Urinary bladder (tissue), 4 donors: Measurements from ENCODE around the gene HMGN2. TPM values are rescaled to one million over a fixed set of nuclear protein-coding genes. Genes with fewer than 3 reads are reported as not detected.

Experiments used
- DNase-seq: peaks from one replicate; pipeline ENCODE4 v3.0.0-alpha.2; 2015; ENCODE audit errors: extremely low spot score
- H3K27ac ChIP-seq: one replicate; pipeline ENCODE4 v1.5.1; 2013; ENCODE audit warnings: low read depth, mild to moderate bottlenecking, moderate library complexity
- H3K36me3 ChIP-seq: one replicate; pipeline ENCODE4 v1.6.1; 2013; ENCODE audit warnings: mild to moderate bottlenecking, moderate library complexity; ENCODE audit not compliant: insufficient read depth
- H3K4me1 ChIP-seq: one replicate; pipeline ENCODE4 v1.6.1; 2013; ENCODE audit warnings: mild to moderate bottlenecking, moderate library complexity; ENCODE audit not compliant: insufficient read depth
- H3K4me3 ChIP-seq: one replicate; pipeline ENCODE4 v1.5.1; 2013; ENCODE audit warnings: low read depth, low read length
- WGBS: extraction: QIAGEN DNeasy Blood & Tissue Kit; methylation state at CpG from one replicate; pipeline ENCODE4 v1.1.7; 2013; 5-methylcytosine and 5-hydroxymethylcytosine counted together
- polyA plus RNA-seq: library from polyadenylated mRNA; stranded (reverse); fragments of 200-250 nt; gene quantifications from one replicate; pipeline ENCODE4 v1.2.3, GENCODE V29; 2013
- total RNA-seq: library from RNA; depleted of rRNA; stranded (reverse); fragments of >200 nt; gene quantifications from one replicate; pipeline ENCODE4 v1.2.3, GENCODE V29; 2014
- donor health status: healthy with polysubstance abuse.
- donor health status: healthy.

HMGN2 gene
- total and polyA plus RNA-seq, 2 donors = 519 to 557 TPM

DNA sequence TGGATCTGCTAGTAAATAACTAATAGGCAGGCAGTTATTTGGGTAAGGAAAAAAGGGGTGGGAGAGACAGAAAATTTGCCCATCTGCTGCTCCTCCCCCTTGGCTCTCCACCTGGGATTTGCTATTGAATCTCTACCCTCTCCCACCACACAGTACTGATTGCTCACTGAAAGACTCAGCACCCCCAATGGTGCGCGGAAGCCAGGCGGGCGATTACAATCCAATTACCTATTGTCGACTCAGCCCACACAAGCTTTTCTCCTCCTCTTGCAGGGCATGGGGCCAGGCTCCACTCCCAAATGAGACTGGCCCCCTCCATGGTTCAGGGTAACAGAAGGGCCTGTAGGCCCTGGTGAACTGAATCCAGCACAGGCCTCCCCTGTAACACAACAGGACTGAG, 2.7 kb upstream of the HMGN2 start:
- Histone ChIP-seq H3K36me3 (peaks cover 2% of the 10 kb centered on the region), H3K27ac (no peak overlapping the region), H3K4me3 (no peak overlapping the region), H3K4me1 (no peaks in the 10 kb centered on the region)
- 91% methylated on average over 5 of the region's 5 CpGs for WGBS
- DNase-seq = no peak

GRCh38 chr1:26470878-26471497, 1.3 kb upstream of the HMGN2 start:
- DNase-seq = no peak
- Histone ChIP-seq H3K36me3 (peaks cover 3% of the 10 kb centered on the region), H3K4me3 (no peak overlapping the region), H3K27ac (no peak overlapping the region), H3K4me1 (no peaks in the 10 kb centered on the region)
- 39% methylated on average over 14 of the region's 14 CpGs for WGBS

GRCh38 chr1:26471498-26472319, 531 bp upstream of the HMGN2 start:
- H3K27ac ChIP-seq = no peak overlapping the region
- under 1% methylated on average over 52 of the region's 52 CpGs for WGBS
- no peaks in the 10 kb centered on the region for H3K4me1 ChIP-seq
- peak overlapping the region; percentile 86 for H3K4me3 ChIP-seq
- peaks cover 3% of the 10 kb centered on the region for H3K36me3 ChIP-seq
- DNase-seq = peak; percentile 54

DNA sequence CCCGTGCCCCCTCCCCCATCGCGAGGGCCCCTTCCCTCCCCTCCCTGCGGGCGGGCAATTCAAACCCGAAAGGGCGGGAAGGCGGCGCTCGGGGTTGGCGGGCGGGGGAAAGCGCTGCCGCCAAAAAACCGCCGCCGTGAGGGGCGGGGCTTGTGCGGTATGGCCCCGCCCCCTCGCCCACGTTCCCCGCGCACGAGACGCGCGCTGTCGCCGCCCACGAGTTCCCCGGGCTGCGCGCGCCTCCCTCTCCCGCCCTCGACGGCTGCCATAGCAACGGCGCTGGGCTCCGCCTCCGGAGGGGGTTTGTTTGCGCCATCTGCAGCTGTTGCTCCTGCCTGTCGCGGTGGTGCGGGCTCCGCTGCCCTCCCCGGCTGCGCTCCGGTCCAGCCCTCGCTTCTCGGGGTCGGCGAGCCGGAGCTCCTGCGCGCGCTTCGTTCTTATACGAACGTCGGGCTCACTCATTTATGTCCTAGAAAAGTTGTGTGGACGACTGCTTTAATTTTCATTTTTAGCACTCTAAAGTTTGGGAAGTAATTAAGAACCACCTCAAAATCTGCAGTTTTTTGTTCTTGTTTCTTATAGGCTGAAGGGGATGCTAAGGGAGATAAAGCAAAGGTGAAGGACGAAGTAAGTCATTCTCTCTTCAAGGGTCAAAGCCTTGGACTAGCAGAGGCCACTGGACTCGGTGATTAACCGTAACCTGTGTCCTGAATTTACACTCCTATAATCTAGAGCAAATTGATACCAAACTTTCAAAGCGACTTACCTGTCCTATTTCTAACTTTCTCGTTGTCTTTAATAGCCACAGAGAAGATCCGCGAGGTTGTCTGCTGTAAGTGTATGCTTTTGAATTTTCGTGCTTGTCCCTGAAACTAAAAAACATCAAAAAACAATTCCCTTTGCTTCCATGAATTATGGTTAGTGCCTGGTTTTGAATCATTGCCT, 933 bp downstream of the HMGN2 start:
- Histone ChIP-seq H3K36me3 (peaks cover 3% of the 10 kb centered on the region), H3K4me3 (peak overlapping the region; percentile 86), H3K4me1 (no peaks in the 10 kb centered on the region), H3K27ac (peak overlapping the region; percentile 97)
- WGBS = 4% methylated on average over 71 of the region's 71 CpGs
- peak; percentile 76 for DNase-seq

GRCh38 chr1:26474818-26475217, 2.6 kb downstream of the HMGN2 start:
- WGBS = 91% methylated on average over 1 of the region's 1 CpG
- Histone ChIP-seq H3K4me1 (no peaks in the 10 kb centered on the region), H3K4me3 (no peak overlapping the region), H3K27ac (no peak overlapping the region), H3K36me3 (peaks cover 6% of the 10 kb centered on the region)
- DNase-seq = no peak

DNA sequence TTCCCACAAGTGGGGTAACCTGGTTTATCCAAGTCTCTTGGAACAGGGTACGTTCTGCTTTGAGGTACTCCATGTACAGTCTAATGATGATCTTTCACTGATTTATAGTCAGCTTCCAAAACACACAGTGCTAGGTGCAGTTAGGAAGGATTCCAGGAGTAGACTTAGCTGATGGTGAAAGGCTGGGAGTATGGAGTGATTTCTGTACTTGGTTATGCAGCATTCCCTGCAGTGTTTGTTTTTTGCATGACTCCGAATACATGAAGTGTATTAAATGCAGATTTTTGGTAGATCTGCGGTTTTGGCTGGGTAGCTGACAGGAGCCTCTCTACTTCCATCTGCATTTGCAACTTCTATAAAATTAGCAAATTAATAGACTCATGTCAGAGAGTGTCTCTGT, 3.7 kb downstream of the HMGN2 start:
- Histone ChIP-seq H3K27ac (no peak overlapping the region), H3K4me1 (no peaks in the 10 kb centered on the region), H3K36me3 (peaks cover 6% of the 10 kb centered on the region), H3K4me3 (no peak overlapping the region)
- no peak for DNase-seq
- WGBS = 75% methylated on average over 3 of the region's 3 CpGs

DNA sequence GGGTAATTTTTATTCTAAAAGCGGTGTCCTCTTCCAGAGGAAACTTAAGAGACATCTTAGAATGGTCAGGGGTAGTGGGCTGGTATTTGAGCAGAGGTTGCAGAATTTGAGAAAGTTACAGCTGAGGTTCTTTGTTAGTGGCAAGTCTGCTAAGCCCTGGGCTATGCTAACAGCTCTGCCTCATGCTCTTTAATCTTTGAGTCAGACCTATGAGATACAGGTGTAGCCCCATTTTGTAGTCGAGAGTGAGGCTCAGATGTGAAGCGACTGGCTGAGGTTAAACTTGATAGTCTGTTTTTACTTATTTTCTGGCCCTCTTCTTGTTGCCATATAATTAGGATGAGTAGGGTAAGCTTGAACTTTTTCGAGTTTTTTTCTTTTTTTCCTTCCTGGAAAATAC, 4.7 kb downstream of the HMGN2 start:
- peaks cover 6% of the 10 kb centered on the region for H3K36me3 ChIP-seq
- no peak overlapping the region for H3K27ac ChIP-seq
- no peak overlapping the region for H3K4me3 ChIP-seq
- 85% methylated on average over 4 of the region's 4 CpGs for WGBS
- DNase-seq = no peak
- H3K4me1 ChIP-seq = no peaks in the 10 kb centered on the region

GRCh38 chr1:26477446-26478152, 5.4 kb downstream of the HMGN2 start:
- Histone ChIP-seq H3K4me3 (no peak overlapping the region), H3K36me3 (peaks cover 6% of the 10 kb centered on the region), H3K4me1 (no peaks in the 10 kb centered on the region), H3K27ac (no peak overlapping the region)
- 73% methylated on average over 8 of the region's 8 CpGs for WGBS
- DNase-seq = no peak

DNA sequence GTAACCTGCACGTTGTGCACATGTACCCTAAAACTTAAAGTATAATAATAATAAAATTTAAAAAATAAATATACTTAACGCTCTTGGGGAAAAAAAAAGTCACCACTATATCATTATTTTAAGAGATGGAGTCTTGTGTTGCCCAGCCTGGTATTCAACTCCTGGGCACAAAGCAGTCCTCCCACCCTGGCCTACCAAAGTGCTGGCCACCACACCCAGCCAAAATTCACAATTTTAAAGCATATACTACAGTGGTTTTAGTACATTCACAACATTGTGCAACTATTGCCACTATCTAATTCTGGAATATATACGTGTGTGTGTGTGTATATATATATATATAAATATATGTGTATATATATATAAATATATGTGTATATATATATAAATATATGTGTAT, 5.9 kb downstream of the HMGN2 start:
- Histone ChIP-seq H3K4me1 (no peaks in the 10 kb centered on the region), H3K4me3 (no peak overlapping the region), H3K27ac (no peak overlapping the region), H3K36me3 (peaks cover 6% of the 10 kb centered on the region)
- no peak for DNase-seq
- WGBS = 69% methylated on average over 3 of the region's 3 CpGs

DNA sequence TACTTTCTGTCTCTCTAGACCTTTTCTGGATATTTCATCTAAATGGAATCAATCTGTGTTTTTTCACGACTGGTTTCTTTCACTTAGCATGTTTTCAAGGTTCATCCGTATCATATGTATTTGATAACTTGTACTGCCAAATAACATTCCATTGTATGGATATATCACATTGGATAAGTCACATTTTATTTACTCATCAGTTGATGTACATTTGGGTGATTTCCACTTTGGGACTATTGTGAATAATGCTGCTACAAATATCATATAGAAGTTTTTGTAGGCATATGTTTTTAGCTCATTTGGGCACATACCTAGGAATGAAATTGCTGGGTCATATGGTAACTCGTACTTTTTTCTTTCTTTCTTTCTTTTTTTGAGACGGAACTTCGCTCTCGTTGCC, 6.7 kb downstream of the HMGN2 start:
- Histone ChIP-seq H3K36me3 (peaks cover 6% of the 10 kb centered on the region), H3K4me1 (no peaks in the 10 kb centered on the region), H3K27ac (no peak overlapping the region), H3K4me3 (no peak overlapping the region)
- DNase-seq = no peak
- 95% methylated on average over 6 of the region's 6 CpGs for WGBS

- Histone ChIP-seq H3K36me3 (peaks cover 3% of the 10 kb centered on the region), H3K27ac (no peak overlapping the region), H3K4me1 (no peaks in the 10 kb centered on the region), H3K4me3 (no peak overlapping the region)
- no peak for DNase-seq
- 74% methylated on average over 2 of the region's 2 CpGs for WGBS
Measured at GRCh38 chr1:26482921-26483320, 10.7 kb downstream of the HMGN2 start.

GRCh38 chr1:26483980-26484379, 11.7 kb downstream of the HMGN2 start:
- Histone ChIP-seq H3K27ac (no peak overlapping the region), H3K4me3 (no peak overlapping the region), H3K36me3 (peaks cover 3% of the 10 kb centered on the region), H3K4me1 (no peaks in the 10 kb centered on the region)
- WGBS = 78% methylated on average over 2 of the region's 2 CpGs
- DNase-seq = no peak

- Histone ChIP-seq H3K27ac (no peak overlapping the region), H3K36me3 (no peaks in the 10 kb centered on the region), H3K4me1 (no peaks in the 10 kb centered on the region), H3K4me3 (no peak overlapping the region)
- 83% methylated on average over 4 of the region's 4 CpGs for WGBS
- no peak for DNase-seq
Measured at GRCh38 chr1:26490155-26490554, 17.9 kb downstream of the HMGN2 start.
